CD4-positive, alpha-beta T cell (primary cell): ENCODE results near the gene HHATL. TPM values are rescaled to one million over a fixed set of nuclear protein-coding genes. Genes with fewer than 3 reads are reported as not detected.

ENCODE experiments used
- ATAC-seq: fragments of 200-7000 bp; cut with Tn5 transposase; one replicate; pipeline ENCODE4 v1.10.0; 2022; ENCODE audit warnings: mild to moderate bottlenecking; ENCODE audit not compliant: poor library complexity
- CTCF ChIA-PET: fragments of 350-600 bp; sonication (Branson Sonifier 250); formaldehyde crosslinking; loops from one replicate; lab custom pipeline; 2021; ENCODE audit warnings: antibody characterized with exemption, inconsistent platforms; lab: Charles Lee
- POLR2A ChIA-PET: fragments of 350-600 bp; sonication (Branson Sonifier 250); formaldehyde crosslinking; loops from one replicate; lab custom pipeline; 2021; ENCODE audit warnings: antibody characterized with exemption, inconsistent platforms; lab: Charles Lee
- DNase-seq, 14 experiments: peaks; one replicate each; pipeline ENCODE4 v3.0.0-alpha.2; 2013 to 2020; ENCODE audit warnings: mixed read lengths in 2 of 14
- H3K27ac ChIP-seq, 2 donors: one replicate each; pipeline versions ENCODE4 v1.5.1 to v1.7.0; 2013; ENCODE audit warnings: low read length in 2 of 2, low read depth in 1 of 2, mild to moderate bottlenecking in 1 of 2
- H3K27me3 ChIP-seq, 2 experiments: 1 replicate in 1 of 2; 2 replicates in 1 of 2; pipeline versions ENCODE4 v1.6.1 to v1.7.0; 2013; ENCODE audit warnings: low read length in 2 of 2, control low read depth in 1 of 2, mild to moderate bottlenecking in 1 of 2, moderate library complexity in 1 of 2; ENCODE audit not compliant: insufficient read depth in 2 of 2, control insufficient read depth in 1 of 2
- H3K36me3 ChIP-seq: one replicate; pipeline ENCODE4 v1.6.1; 2013; ENCODE audit warnings: low read length, control low read depth; ENCODE audit not compliant: insufficient read depth
- H3K4me1 ChIP-seq: one replicate; pipeline ENCODE4 v1.6.1; 2013; ENCODE audit warnings: low read length, control low read depth; ENCODE audit not compliant: insufficient read depth
- H3K4me3 ChIP-seq: one replicate; pipeline ENCODE4 v1.5.1; 2013; ENCODE audit warnings: mild to moderate bottlenecking, low read length, moderate library complexity
- H3K9me3 ChIP-seq, 2 experiments: 1 replicate in 1 of 2; 2 replicates in 1 of 2; pipeline versions ENCODE4 v1.6.1 to v1.7.0; 2013; ENCODE audit warnings: low read length in 2 of 2, mild to moderate bottlenecking in 2 of 2, control low read depth in 1 of 2, moderate library complexity in 1 of 2; ENCODE audit not compliant: control insufficient read depth in 1 of 2, insufficient read depth in 1 of 2
- H3K27ac Mint-ChIP-seq: one replicate; pipeline ENCODE4 v1.8.0; 2020; ENCODE audit warnings: mixed read lengths
- H3K27me3 Mint-ChIP-seq: one replicate; pipeline ENCODE4 v1.8.0; 2021; ENCODE audit warnings: mixed read lengths
- H3K36me3 Mint-ChIP-seq: one replicate; pipeline ENCODE4 v1.8.0; 2021; ENCODE audit warnings: low read depth, mixed read lengths
- H3K4me1 Mint-ChIP-seq: one replicate; pipeline ENCODE4 v1.8.0; 2021; ENCODE audit warnings: low read depth, mixed read lengths
- H3K4me3 Mint-ChIP-seq: one replicate; pipeline ENCODE4 v1.8.0; 2020; ENCODE audit warnings: mild to moderate bottlenecking, mixed read lengths
- H3K9me3 Mint-ChIP-seq: one replicate; pipeline ENCODE4 v1.8.0; 2020; ENCODE audit warnings: mixed read lengths
- intact Hi-C, 2 experiments: fragments of 100-400 bp; cut with DNase I in 1 of 2; cut with micrococcal nuclease in 1 of 2; formaldehyde crosslinking; loops; one replicate each; pipeline versions ENCODE4 v1.15.1 to v1.9.0; 2023 to 2025; cut with DNase I, micrococcal nuclease
- total RNA-seq, 174 experiments: library from RNA in 2 of 174; stranded (reverse) in 2 of 174; gene quantifications; one replicate each; pipeline ENCODE4 v1.2.3 and lab custom pipeline; 2021 to 2026
- TF ChIP-seq, protein P1 (sequence below): fragments of 200-600 bp; IDR thresholded peaks from one replicate; pipeline ENCODE4 v1.8.0; 2022; ENCODE audit warnings: antibody characterized with exemption, mild to moderate bottlenecking

Gene HHATL
- total RNA-seq, 2 experiments from 2014 or later: not detected

DNA sequence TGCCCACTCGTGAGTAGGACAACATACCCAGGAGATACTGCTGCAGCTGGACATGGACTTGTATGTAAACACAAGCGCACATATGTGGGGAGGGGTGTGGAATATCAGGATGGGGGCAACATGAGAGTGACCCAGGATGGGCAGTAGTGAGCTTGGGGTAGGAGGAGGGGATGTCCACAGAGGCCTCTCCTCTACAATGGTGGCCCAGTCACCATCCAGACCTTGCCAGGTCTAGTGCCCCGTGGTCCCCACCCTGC, 49.4 kb downstream of the HHATL start:
- intact Hi-C loops: loop anchor here in 1 of 2 experiments (5.0 kb wide), 1 partner anchor 89 kb away; no protein-coding TSS in a partner anchor
- Mint-ChIP-seq H3K27me3 (no peaks in the 10 kb centered on the region), H3K4me3 (peak overlapping the region; percentile 76), H3K36me3 (peaks cover 8% of the 10 kb centered on the region), H3K27ac (no peak overlapping the region), H3K4me1 (peaks cover 29% of the 10 kb centered on the region), H3K9me3 (no peaks in the 10 kb centered on the region)
- TF ChIP-seq, protein P1, sequence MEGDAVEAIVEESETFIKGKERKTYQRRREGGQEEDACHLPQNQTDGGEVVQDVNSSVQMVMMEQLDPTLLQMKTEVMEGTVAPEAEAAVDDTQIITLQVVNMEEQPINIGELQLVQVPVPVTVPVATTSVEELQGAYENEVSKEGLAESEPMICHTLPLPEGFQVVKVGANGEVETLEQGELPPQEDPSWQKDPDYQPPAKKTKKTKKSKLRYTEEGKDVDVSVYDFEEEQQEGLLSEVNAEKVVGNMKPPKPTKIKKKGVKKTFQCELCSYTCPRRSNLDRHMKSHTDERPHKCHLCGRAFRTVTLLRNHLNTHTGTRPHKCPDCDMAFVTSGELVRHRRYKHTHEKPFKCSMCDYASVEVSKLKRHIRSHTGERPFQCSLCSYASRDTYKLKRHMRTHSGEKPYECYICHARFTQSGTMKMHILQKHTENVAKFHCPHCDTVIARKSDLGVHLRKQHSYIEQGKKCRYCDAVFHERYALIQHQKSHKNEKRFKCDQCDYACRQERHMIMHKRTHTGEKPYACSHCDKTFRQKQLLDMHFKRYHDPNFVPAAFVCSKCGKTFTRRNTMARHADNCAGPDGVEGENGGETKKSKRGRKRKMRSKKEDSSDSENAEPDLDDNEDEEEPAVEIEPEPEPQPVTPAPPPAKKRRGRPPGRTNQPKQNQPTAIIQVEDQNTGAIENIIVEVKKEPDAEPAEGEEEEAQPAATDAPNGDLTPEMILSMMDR: no peak
- ATAC-seq (no peak), DNase-seq (no peak)
- POLR2A ChIA-PET: no interaction called here
- H3K4me3 ChIP-seq: peak overlapping the region; percentile 60
- H3K9me3 ChIP-seq: no peaks in the 10 kb centered on the region
- CTCF ChIA-PET: no interaction called here
- peaks cover 31% of the 10 kb centered on the region for H3K4me1 ChIP-seq
- no peaks in the 10 kb centered on the region for H3K27me3 ChIP-seq
- peaks cover 4% of the 10 kb centered on the region for H3K36me3 ChIP-seq
- no peak overlapping the region for H3K27ac ChIP-seq

DNA sequence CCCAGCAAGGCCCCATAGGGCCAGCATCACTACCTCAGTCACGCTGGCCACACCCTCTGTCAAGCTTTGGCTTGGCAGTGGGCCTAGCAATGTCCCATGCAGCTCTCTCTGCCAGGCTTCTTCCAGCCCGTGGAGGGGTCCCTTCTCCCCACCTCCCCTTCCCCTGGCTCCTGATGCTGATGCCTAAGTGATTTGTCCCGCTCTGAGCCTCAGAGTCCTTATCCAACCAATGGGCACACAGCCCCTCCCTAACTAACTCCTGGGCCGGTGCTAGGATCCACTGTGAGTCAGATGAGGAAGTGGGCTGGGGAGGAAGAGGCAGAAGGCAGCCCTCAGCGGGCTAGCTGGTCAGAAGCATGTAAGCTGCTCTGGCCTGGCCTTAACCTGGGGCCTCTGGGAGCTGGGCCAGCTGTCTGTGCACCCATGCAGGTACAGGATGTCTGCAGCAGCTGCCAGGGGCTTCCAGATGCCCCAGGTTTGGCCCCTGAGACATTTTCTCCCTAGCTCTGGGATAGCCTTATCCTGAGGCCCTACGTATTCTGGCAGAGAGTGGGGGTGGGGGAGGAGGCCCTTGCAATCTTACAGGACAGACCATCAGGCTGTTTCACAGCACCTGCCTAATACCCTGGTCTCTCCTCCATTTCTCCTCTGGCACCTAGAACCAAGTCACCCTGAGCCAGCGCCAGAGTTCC, 49.8 kb downstream of the HHATL start:
- no peak for ATAC-seq
- Histone ChIP-seq H3K4me3 (no peak overlapping the region), H3K27ac (no peak overlapping the region), H3K9me3 (no peaks in the 10 kb centered on the region), H3K4me1 (peaks cover 31% of the 10 kb centered on the region), H3K27me3 (no peaks in the 10 kb centered on the region), H3K36me3 (peaks cover 8% of the 10 kb centered on the region)
- intact Hi-C loops: loop anchor here in 1 of 2 experiments (5.0 kb wide), 1 partner anchor 90 kb away; no protein-coding TSS in a partner anchor
- CTCF ChIA-PET: no interaction called here
- Mint-ChIP-seq H3K27ac (no peak overlapping the region), H3K27me3 (no peaks in the 10 kb centered on the region), H3K4me1 (peaks cover 33% of the 10 kb centered on the region), H3K4me3 (peak overlapping the region; percentile 76), H3K36me3 (peaks cover 13% of the 10 kb centered on the region), H3K9me3 (no peaks in the 10 kb centered on the region)
- POLR2A ChIA-PET: no interaction called here
- peak in 2 of 14 experiments; percentile 50 to 57 for DNase-seq
- TF ChIP-seq, protein P1: no peak

DNA sequence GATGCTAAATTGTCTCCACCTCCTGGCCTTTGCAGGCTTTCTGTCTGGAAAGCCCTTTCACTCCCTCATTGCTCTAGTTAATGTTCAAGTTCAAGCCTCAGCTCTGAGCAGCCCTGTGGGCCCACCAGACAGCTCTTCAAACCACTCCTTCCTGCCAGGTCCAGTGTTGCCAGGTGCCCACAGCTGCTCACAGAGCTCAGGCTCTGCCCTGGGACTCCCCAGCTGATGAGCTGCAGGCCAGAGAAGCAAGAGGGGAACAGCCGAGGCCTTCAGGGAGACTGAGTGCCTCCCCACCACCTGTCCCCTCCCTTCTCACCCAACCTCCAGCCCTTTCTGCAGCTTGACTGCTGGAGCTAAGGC, 50.4 kb downstream of the HHATL start:
- no peak overlapping the region for H3K4me3 Mint-ChIP-seq
- H3K4me1 Mint-ChIP-seq: peaks cover 34% of the 10 kb centered on the region
- no peaks in the 10 kb centered on the region for H3K27me3 Mint-ChIP-seq
- Histone ChIP-seq H3K9me3 (no peaks in the 10 kb centered on the region), H3K27ac (no peak overlapping the region), H3K4me1 (peaks cover 31% of the 10 kb centered on the region), H3K27me3 (no peaks in the 10 kb centered on the region), H3K36me3 (peaks cover 13% of the 10 kb centered on the region), H3K4me3 (no peak overlapping the region)
- TF ChIP-seq, protein P1: no peak
- peaks cover 17% of the 10 kb centered on the region for H3K36me3 Mint-ChIP-seq
- no peaks in the 10 kb centered on the region for H3K9me3 Mint-ChIP-seq
- no peak overlapping the region for H3K27ac Mint-ChIP-seq
- CTCF ChIA-PET: no interaction called here
- DNase-seq: no peak
- POLR2A ChIA-PET: no interaction called here
- ATAC-seq: no peak
- intact Hi-C loops: loop anchor here in 1 of 2 experiments (5.0 kb wide), 1 partner anchor 90 kb away; no protein-coding TSS in a partner anchor
